ENCODE measurements around the gene CATSPER3.

The CATSPER3 gene

DNA sequence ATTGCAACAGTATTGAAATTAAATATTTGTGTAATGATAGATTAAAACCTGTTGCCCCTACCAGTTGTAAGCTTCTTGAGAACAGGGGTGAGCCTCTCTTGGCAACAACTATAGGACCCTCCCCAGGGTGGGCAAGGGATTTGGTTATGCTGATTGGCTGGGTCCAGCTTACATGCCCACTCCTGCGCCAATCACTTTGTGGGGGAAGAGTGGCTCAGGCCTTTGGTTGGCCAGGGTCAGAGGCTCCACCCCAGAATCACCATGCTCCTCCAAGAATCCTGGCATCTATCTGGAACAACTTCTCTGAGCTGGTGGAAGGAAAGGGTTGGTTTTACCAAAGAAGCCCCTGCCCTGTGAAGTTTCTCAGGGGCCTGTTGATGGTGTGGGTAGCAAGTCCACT, 74.9 kb downstream of the CATSPER3 start:
- no peak for DNase-seq (ENCODE audit: extremely low spot score)
- CTCF ChIA-PET: interaction anchor here (1.2 to 1.5 kb wide), 2 partner anchors 10 to 11 kb away, joined by 3 read pairs; no protein-coding TSS in a partner anchor
- TF ChIP-seq CTCF (IDR thresholded peaks at IDR 0.05; ENCODE audit: control extremely low read depth, extremely low read depth, low read depth, missing control alignments): no peak
- POLR2A ChIA-PET: no interaction called here

GRCh38 chr5:135045488-135045887, 77.8 kb downstream of the CATSPER3 start:
- DNase-seq (ENCODE audit: extremely low spot score): no peak
- POLR2A ChIA-PET: no interaction called here
- no peak for TF ChIP-seq CTCF (IDR thresholded peaks at IDR 0.05; ENCODE audit: control extremely low read depth, extremely low read depth, low read depth, missing control alignments)
- CTCF ChIA-PET: interaction anchor here (1.2 kb wide), 1 partner anchor 20 kb away, joined by 3 read pairs; no protein-coding TSS in a partner anchor

DNA sequence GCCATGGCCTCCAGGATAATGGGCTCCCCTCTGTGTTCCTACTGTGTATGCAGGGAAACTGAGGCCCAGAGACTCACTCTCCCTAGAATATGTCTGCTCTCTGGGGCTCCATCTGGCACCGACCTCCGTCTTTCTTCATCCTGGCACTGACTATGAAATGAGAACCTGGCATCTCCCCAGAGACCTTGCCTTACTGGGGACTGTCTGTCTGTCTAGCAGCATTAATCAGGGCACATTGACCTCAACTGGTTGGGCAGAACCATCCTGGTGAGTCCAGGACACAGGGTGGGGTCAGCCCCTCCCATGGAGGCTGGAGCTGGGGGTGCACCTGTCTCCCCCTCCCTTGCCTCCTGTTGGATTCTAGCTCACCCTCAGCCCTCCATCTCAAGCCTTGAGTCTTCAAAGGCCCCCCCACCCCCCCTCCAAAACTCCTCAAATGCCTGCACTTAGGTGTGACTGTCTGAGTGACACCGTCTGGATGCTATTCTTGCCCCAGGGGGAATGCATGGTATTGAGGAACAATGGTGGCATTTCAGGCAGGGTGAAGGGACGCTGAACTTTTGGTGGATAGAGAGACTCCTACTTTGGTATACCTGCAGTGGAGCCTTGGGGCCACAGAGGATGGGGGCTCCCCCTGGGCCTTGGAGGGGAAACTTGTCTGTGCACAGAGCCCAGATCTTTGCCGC, 79.1 kb downstream of the CATSPER3 start:
- POLR2A ChIA-PET: no interaction called here
- TF ChIP-seq CTCF (IDR thresholded peaks at IDR 0.05; ENCODE audit: control extremely low read depth, extremely low read depth, low read depth, missing control alignments): no peak
- CTCF ChIA-PET: interaction anchor here (1.2 kb wide), 1 partner anchor 22 kb away, joined by 3 read pairs; no protein-coding TSS in a partner anchor
- DNase-seq (ENCODE audit: extremely low spot score): no peak

DNA sequence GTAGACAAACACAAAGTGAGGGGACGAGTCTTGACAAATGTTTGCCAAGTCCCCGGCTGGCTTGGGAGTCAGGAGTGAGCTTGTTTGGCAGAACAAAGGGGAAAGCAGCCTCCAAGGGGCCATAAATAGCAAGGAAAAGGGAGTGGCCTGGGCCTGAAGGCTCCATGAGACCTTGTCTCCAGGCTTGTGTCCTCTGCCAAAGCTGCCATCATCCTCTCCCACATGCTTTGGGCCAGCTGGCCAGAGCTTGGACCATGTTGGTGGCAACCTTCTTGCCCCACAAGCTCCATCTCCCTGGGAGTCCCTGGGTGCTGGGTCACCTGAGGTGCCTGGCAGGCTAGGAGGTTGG, 79.6 kb downstream of the CATSPER3 start:
- no peak for DNase-seq (ENCODE audit: extremely low spot score)
- CTCF ChIA-PET: no interaction called here
- TF ChIP-seq CTCF (IDR thresholded peaks at IDR 0.05; ENCODE audit: control extremely low read depth, extremely low read depth, low read depth, missing control alignments): no peak
- POLR2A ChIA-PET: no interaction called here

GRCh38 chr5:135048286-135048685, 80.6 kb downstream of the CATSPER3 start:
- DNase-seq (ENCODE audit: extremely low spot score): no peak
- no peak for TF ChIP-seq CTCF (IDR thresholded peaks at IDR 0.05; ENCODE audit: control extremely low read depth, extremely low read depth, low read depth, missing control alignments)
- ChIA-PET POLR2A (no interaction called here), CTCF (interaction anchor here (0.8 kb wide), 1 partner anchor 12 kb away, joined by 3 read pairs; no protein-coding TSS in a partner anchor)

GRCh38 chr5:135048930-135049329, 81.2 kb downstream of the CATSPER3 start:
- POLR2A ChIA-PET: no interaction called here
- no peak for TF ChIP-seq CTCF (IDR thresholded peaks at IDR 0.05; ENCODE audit: control extremely low read depth, extremely low read depth, low read depth, missing control alignments)
- CTCF ChIA-PET: no interaction called here
- no peak for DNase-seq (ENCODE audit: extremely low spot score)
